ENCODE measurements around the gene MBD5.

The MBD5 gene

GRCh38 chr2:148238561-148238960 lies 217.7 kb downstream of the MBD5 start:
- TF ChIP-seq CTCF (IDR thresholded peaks at IDR 0.05) (no peak), ZFX (IDR thresholded peaks at IDR 0.05; ENCODE audit: borderline replicate concordance) (no peak)
- H3K27ac ChIP-seq: no peak overlapping the region

- no peak for TF ChIP-seq ZFX (IDR thresholded peaks at IDR 0.05; ENCODE audit: borderline replicate concordance)
- no peak for TF ChIP-seq CTCF (IDR thresholded peaks at IDR 0.05)
Observed at GRCh38 chr2:148240838-148241237, 219.9 kb downstream of the MBD5 start.

GRCh38 chr2:148244593-148245292 lies 223.9 kb downstream of the MBD5 start:
- peak overlapping the region; percentile 45 for H3K27ac ChIP-seq

More at GRCh38 chr2:148240838-148241237, 219.9 kb downstream of the MBD5 start:
- no peak overlapping the region for H3K27ac ChIP-seq

GRCh38 chr2:148251993-148252392 lies 231.1 kb downstream of the MBD5 start:
- H3K27ac ChIP-seq: no peak overlapping the region
- TF ChIP-seq CTCF (IDR thresholded peaks at IDR 0.05) (no peak), ZFX (IDR thresholded peaks at IDR 0.05; ENCODE audit: borderline replicate concordance) (no peak)

More at GRCh38 chr2:148244593-148245292, 223.9 kb downstream of the MBD5 start:
- TF ChIP-seq CTCF (IDR thresholded peaks at IDR 0.05): no peak
- no peak for TF ChIP-seq ZFX (IDR thresholded peaks at IDR 0.05; ENCODE audit: borderline replicate concordance)

- no peak overlapping the region for H3K27ac ChIP-seq
- TF ChIP-seq CTCF (IDR thresholded peaks at IDR 0.05) (no peak), ZFX (IDR thresholded peaks at IDR 0.05; ENCODE audit: borderline replicate concordance) (no peak)
Observed at GRCh38 chr2:148252646-148253045, 231.8 kb downstream of the MBD5 start.

GRCh38 chr2:148253685-148254084 lies 232.8 kb downstream of the MBD5 start:
- no peak overlapping the region for H3K27ac ChIP-seq

GRCh38 chr2:148255929-148256328 lies 235.0 kb downstream of the MBD5 start:
- no peak for TF ChIP-seq ZFX (IDR thresholded peaks at IDR 0.05; ENCODE audit: borderline replicate concordance)
- H3K27ac ChIP-seq: no peak overlapping the region

More at GRCh38 chr2:148253685-148254084, 232.8 kb downstream of the MBD5 start:
- no peak for TF ChIP-seq ZFX (IDR thresholded peaks at IDR 0.05; ENCODE audit: borderline replicate concordance)

GRCh38 chr2:148257276-148257675 lies 236.4 kb downstream of the MBD5 start:
- TF ChIP-seq ZFX (IDR thresholded peaks at IDR 0.05; ENCODE audit: borderline replicate concordance) (no peak), CTCF (IDR thresholded peaks at IDR 0.05) (no peak)
- H3K27ac ChIP-seq: no peak overlapping the region
